PC-9 (cell line): Measurements from ENCODE around the gene NLRX1. TPM values are rescaled to one million over a fixed set of nuclear protein-coding genes. Genes with fewer than 3 reads are reported as not detected.
A peak's percentile ranks its signal among the peaks of the same experiment; 100 is the strongest.

Experiments
- BruUV-seq: library from RNA; stranded (reverse); fragments of 400-500 nt; replicated peaks from 2 replicates; lab custom pipeline; 2021; lab: Mats Ljungman, UMichigan
- CTCF ChIA-PET: fragments of 300-600 bp; sonication (Branson Sonifier 250); formaldehyde crosslinking; loops from one replicate; lab custom pipeline; 2022; ENCODE audit warnings: antibody characterized with exemption; lab: Charles Lee
- POLR2A ChIA-PET: fragments of 300-600 bp; sonication (Branson Sonifier 250); formaldehyde crosslinking; loops from one replicate; lab custom pipeline; 2022; ENCODE audit warnings: antibody characterized with exemption; ENCODE audit not compliant: unreplicated experiment; lab: Charles Lee
- DNase-seq, 2 experiments: peaks; one replicate each; pipeline versions ENCODE4 v3.0.0 to v3.0.0-alpha.2; 2015 to 2022; ENCODE audit warnings: mixed read lengths in 1 of 2
- H2AFZ ChIP-seq: fragments of 200-600 bp; sonication (generic); 2 replicates; pipeline ENCODE4 v1.8.1; 2017; ENCODE audit warnings: antibody characterized with exemption
- H3F3A ChIP-seq: fragments of 200-600 bp; sonication (generic); 2 replicates; pipeline ENCODE4 v1.8.1; 2017; ENCODE audit warnings: antibody characterized with exemption, mild to moderate bottlenecking, low read depth; ENCODE audit not compliant: insufficient read depth
- H3K27ac ChIP-seq: fragments of 200-600 bp; sonication (generic); 2 replicates; pipeline ENCODE4 v1.6.1; 2016; ENCODE audit warnings: mixed run types
- H3K27me3 ChIP-seq: fragments of 200-600 bp; sonication (generic); 2 replicates; pipeline ENCODE4 v1.6.1; 2016; ENCODE audit warnings: low read depth, mixed run types; ENCODE audit not compliant: insufficient read depth
- H3K36me3 ChIP-seq: fragments of 200-600 bp; sonication (generic); 2 replicates; pipeline ENCODE4 v1.6.1; 2016; ENCODE audit warnings: low read depth, mixed run types
- H3K4me1 ChIP-seq: fragments of 200-600 bp; sonication (generic); replicated peaks from 2 replicates; pipeline ENCODE4 v1.6.1; 2016; ENCODE audit warnings: mixed run types; ENCODE audit not compliant: insufficient read depth
- H3K4me2 ChIP-seq: fragments of 200-600 bp; sonication (generic); 2 replicates; pipeline ENCODE4 v1.6.1; 2017; ENCODE audit warnings: mixed run types
- H3K4me3 ChIP-seq: fragments of 200-600 bp; sonication (generic); 2 replicates; pipeline ENCODE4 v1.6.1; 2016; ENCODE audit warnings: mixed run types
- H3K79me2 ChIP-seq: fragments of 200-600 bp; sonication (generic); 2 replicates; pipeline ENCODE4 v1.6.1; 2017; ENCODE audit warnings: low read depth, mixed run types
- H3K9me2 ChIP-seq: fragments of 200-600 bp; sonication (generic); 2 replicates; pipeline ENCODE4 v1.8.1; 2017; ENCODE audit warnings: mild to moderate bottlenecking; ENCODE audit not compliant: insufficient read depth
- H3K9me3 ChIP-seq: fragments of 200-600 bp; sonication (generic); 2 replicates; pipeline ENCODE4 v1.8.1; 2016; ENCODE audit warnings: low read depth; ENCODE audit not compliant: insufficient read depth
- H4K20me1 ChIP-seq: fragments of 200-600 bp; sonication (generic); 2 replicates; pipeline ENCODE4 v1.8.1; 2017; ENCODE audit not compliant: insufficient read depth
- EZH2 ChIP-seq: fragments of 200-600 bp; sonication (generic); IDR thresholded peaks from 2 replicates; pipeline ENCODE4 v1.8.0; 2017; ENCODE audit warnings: antibody characterized with exemption, low read depth
- intact Hi-C: fragments of 100-400 bp; cut with micrococcal nuclease; formaldehyde crosslinking; loops from one replicate; pipeline ENCODE4 v1.10.0; 2022; ENCODE audit not compliant: unreplicated experiment
- total RNA-seq: library from RNA; stranded (reverse); gene quantifications from 2 replicates; pipeline ENCODE4 v1.2.3, GENCODE V29; 2021
- TF ChIP-seq, protein P1 (sequence below): fragments of 200-600 bp; sonication (generic); conservative IDR thresholded peaks from 2 replicates; pipeline ENCODE4 v1.6.1; 2017; ENCODE audit warnings: mixed run types, antibody characterized with exemption, mild to moderate bottlenecking, moderate library complexity

NLRX1 gene
- total RNA-seq, 1 experiment from 2014 or later, result 18.4 TPM

- Histone ChIP-seq H3K9me2 (no peaks in the 10 kb centered on the region), H3K4me1 (peaks cover 14% of the 10 kb centered on the region), H3K27ac (no peak overlapping the region), H3K36me3 (no peaks in the 10 kb centered on the region), H3K4me3 (no peak overlapping the region), H3K27me3 (no peaks in the 10 kb centered on the region), H3K79me2 (peaks cover 12% of the 10 kb centered on the region), H3K4me2 (no peak overlapping the region), H3F3A (peaks cover 6% of the 10 kb centered on the region), H3K9me3 (no peaks in the 10 kb centered on the region), H2AFZ (no peak overlapping the region), H4K20me1 (0 out of 2 replicates have a peak, but pooled peaks cover under 1% of the 10 kb centered on the region)
- CTCF ChIA-PET, result no interaction called here
- POLR2A ChIA-PET, result no interaction called here
- intact Hi-C loops, result no loop called here
- BruUV-seq, result no TSS peak
- no peak for TF ChIP-seq EZH2
- TF ChIP-seq, protein P1, sequence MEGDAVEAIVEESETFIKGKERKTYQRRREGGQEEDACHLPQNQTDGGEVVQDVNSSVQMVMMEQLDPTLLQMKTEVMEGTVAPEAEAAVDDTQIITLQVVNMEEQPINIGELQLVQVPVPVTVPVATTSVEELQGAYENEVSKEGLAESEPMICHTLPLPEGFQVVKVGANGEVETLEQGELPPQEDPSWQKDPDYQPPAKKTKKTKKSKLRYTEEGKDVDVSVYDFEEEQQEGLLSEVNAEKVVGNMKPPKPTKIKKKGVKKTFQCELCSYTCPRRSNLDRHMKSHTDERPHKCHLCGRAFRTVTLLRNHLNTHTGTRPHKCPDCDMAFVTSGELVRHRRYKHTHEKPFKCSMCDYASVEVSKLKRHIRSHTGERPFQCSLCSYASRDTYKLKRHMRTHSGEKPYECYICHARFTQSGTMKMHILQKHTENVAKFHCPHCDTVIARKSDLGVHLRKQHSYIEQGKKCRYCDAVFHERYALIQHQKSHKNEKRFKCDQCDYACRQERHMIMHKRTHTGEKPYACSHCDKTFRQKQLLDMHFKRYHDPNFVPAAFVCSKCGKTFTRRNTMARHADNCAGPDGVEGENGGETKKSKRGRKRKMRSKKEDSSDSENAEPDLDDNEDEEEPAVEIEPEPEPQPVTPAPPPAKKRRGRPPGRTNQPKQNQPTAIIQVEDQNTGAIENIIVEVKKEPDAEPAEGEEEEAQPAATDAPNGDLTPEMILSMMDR, result no peak
- DNase-seq, result no peak
These were observed 34.0 kb downstream of the NLRX1 start for GRCh38 chr11:119202554-119202953.

DNA sequence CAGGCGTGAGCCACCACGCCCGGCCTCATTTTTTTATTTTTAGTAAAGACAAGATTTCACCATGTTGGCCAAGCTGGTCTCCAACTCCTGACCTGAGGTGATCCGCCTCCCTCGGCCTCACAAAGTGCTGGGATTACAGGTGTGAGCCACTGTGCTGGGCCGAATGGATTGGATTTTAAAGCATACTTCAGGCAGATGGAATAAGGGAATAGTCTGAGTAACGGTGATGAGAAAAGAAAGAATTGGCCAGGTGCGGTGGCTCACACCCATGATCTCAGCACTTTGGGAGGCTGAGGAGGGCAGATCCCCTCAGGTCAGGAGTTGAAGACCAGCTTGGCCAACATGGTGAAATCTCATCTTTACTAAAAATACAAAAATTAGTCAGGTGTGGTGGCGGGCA, 35.5 kb downstream of the NLRX1 start:
- no peaks in the 10 kb centered on the region for H3K36me3 ChIP-seq
- DNase-seq, result no peak
- H3K27me3 ChIP-seq, result no peaks in the 10 kb centered on the region
- H3K4me3 ChIP-seq, result no peak overlapping the region
- BruUV-seq, result no TSS peak
- intact Hi-C loops, result no loop called here
- POLR2A ChIA-PET, result interaction anchor here (0.7 kb wide), 1 partner anchor 40 kb away, joined by 5 read pairs; no protein-coding TSS in a partner anchor
- no peaks in the 10 kb centered on the region for H3K9me2 ChIP-seq
- H4K20me1 ChIP-seq, result 0 out of 2 replicates have a peak, but pooled peaks cover 4% of the 10 kb centered on the region
- no peak overlapping the region for H2AFZ ChIP-seq
- no peak for TF ChIP-seq EZH2
- TF ChIP-seq, protein P1, result no peak
- H3K27ac ChIP-seq, result no peak overlapping the region
- peaks cover 27% of the 10 kb centered on the region for H3K79me2 ChIP-seq
- CTCF ChIA-PET, result no interaction called here
- peaks cover 6% of the 10 kb centered on the region for H3F3A ChIP-seq
- H3K4me1 ChIP-seq, result peaks cover 26% of the 10 kb centered on the region
- H3K9me3 ChIP-seq, result no peaks in the 10 kb centered on the region
- no peak overlapping the region for H3K4me2 ChIP-seq

- TF ChIP-seq, protein P1, result no peak
- TF ChIP-seq EZH2, result no peak
- no peaks in the 10 kb centered on the region for H3K27me3 ChIP-seq
- H2AFZ ChIP-seq, result peak overlapping the region; percentile 96; the same call in 1 of the 2 replicates
- H3K9me3 ChIP-seq, result no peaks in the 10 kb centered on the region
- DNase-seq, result no peak
- TSS peak; percentile 70 for BruUV-seq
- H3K4me1 ChIP-seq, result peaks cover 26% of the 10 kb centered on the region
- peaks cover 4% of the 10 kb centered on the region; the same call in 1 of the 2 replicates for H4K20me1 ChIP-seq
- H3F3A ChIP-seq, result peaks cover 12% of the 10 kb centered on the region
- H3K79me2 ChIP-seq, result peaks cover 37% of the 10 kb centered on the region
- POLR2A ChIA-PET, result interaction anchor here (0.6 kb wide), 1 partner anchor 109 kb away, joined by 4 read pairs; no protein-coding TSS in a partner anchor
- H3K4me2 ChIP-seq, result peak overlapping the region; percentile 80
- intact Hi-C loops, result loop anchor here (5.0 kb wide), 3 partner anchors 77 to 267 kb away; partner anchors contain the start of gene MCAM
- H3K4me3 ChIP-seq, result peak overlapping the region; percentile 90; the same call in 1 of the 2 replicates
- peak overlapping the region; percentile 57; the same call in 1 of the 2 replicates for H3K27ac ChIP-seq
- H3K36me3 ChIP-seq, result no peaks in the 10 kb centered on the region
- CTCF ChIA-PET, result interaction anchor here (0.7 kb wide), 1 partner anchor 164 kb away, joined by 3 read pairs; no protein-coding TSS in a partner anchor
- no peaks in the 10 kb centered on the region for H3K9me2 ChIP-seq
These were observed 36.6 kb downstream of the NLRX1 start for GRCh38 chr11:119205080-119205479.
